Spinal cord (tissue), 10 donors: ENCODE results near the gene NFIX. TPM values are rescaled to one million over a fixed set of nuclear protein-coding genes. Genes with fewer than 3 reads are reported as not detected.

Experiments
- DNase-seq, 6 donors: peaks; one replicate each; pipeline versions ENCODE4 v3.0.0 to v3.0.0-alpha.2; 2013 to 2015; ENCODE audit warnings: low spot score in 6 of 6, low read depth in 4 of 6
- H3K27ac ChIP-seq: one replicate; pipeline ENCODE4 v1.5.1; 2013; ENCODE audit warnings: low read depth, low read length, control low read depth
- H3K27me3 ChIP-seq: one replicate; pipeline ENCODE4 v1.6.1; 2013; ENCODE audit warnings: low read length; ENCODE audit not compliant: control insufficient read depth, insufficient read depth
- H3K36me3 ChIP-seq: one replicate; pipeline ENCODE4 v1.6.1; 2013; ENCODE audit warnings: low read length; ENCODE audit not compliant: control insufficient read depth, insufficient read depth
- H3K4me1 ChIP-seq: one replicate; pipeline ENCODE4 v1.6.1; 2013; ENCODE audit warnings: low read length; ENCODE audit not compliant: control insufficient read depth, insufficient read depth
- H3K4me3 ChIP-seq: one replicate; pipeline ENCODE4 v1.5.1; 2013; ENCODE audit warnings: low read depth, low read length, control low read depth
- H3K9me3 ChIP-seq: one replicate; pipeline ENCODE4 v1.6.1; 2013; ENCODE audit warnings: low read length; ENCODE audit not compliant: control insufficient read depth, insufficient read depth
- WGBS: methylation state at CpG from one replicate; pipeline ENCODE4 v1.1.5; 2013; ENCODE audit warnings: missing lambda C conversion rate; ENCODE audit not compliant: insufficient coverage; 5-methylcytosine and 5-hydroxymethylcytosine counted together
- polyA plus RNA-seq, 2 donors: library from polyadenylated mRNA; unstranded; fragments of 120-200 nt; gene quantifications; one replicate each; pipeline ENCODE4 v1.2.1, GENCODE V29; 2013; ENCODE audit not compliant: insufficient read length in 2 of 2
- total RNA-seq, 2 donors: library from RNA; depleted of rRNA in 1 of 2; stranded (reverse); fragments of 120-200 nt in 1 of 2; fragments of >200 nt in 1 of 2; gene quantifications; one replicate each; pipeline versions ENCODE4 v1.2.3 to v1.2.4, GENCODE V29; 2013 to 2014
- donor health status: healthy.

The NFIX gene
- total and polyA plus RNA-seq, 4 donors, result 53.3 to 198 (median 118) TPM

DNA sequence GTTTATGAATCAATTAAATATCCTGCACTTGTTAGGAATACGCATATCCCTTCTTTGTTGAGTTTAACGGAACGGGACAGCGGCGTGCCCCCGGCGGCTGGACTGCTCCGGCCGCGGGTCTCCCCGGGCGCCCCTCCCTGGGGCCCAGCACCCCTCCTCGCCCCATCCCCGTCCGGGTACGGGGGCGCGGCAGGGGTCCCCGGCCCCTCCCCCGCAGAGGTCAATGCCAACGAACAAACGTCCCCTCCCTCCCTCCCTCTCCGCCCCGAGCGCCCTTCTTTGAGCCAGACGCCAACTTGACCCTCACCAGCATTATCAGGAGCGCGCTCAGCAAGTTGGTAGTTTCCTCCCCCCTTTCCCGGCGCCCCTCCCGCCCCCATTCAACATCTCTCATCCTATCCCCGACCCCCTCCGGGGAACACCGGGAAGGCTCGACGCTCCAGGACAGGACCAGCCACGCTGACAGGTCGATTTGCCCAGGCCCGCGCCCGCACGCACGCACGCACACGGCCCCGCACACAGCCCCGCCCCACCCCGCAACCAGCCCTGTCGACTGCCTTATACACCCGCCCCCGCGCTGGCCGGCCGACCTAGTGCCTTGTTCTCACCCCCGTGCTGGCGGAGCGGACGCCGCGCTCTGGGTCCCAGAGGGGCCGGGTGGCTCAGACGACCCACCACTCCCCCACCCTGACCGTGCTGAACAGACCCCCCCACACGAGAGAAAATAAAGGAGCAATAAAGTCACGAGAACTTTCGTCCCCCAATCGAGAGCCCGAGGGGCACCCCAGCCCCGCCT is 102.4 kb downstream of the NFIX start:
- DNase-seq, result peak in 1 of 6 donors; percentile 57
- Histone ChIP-seq H3K27ac (peak overlapping the region; percentile 35), H3K9me3 (no peaks in the 10 kb centered on the region), H3K27me3 (peaks cover 49% of the 10 kb centered on the region), H3K4me1 (peaks cover 87% of the 10 kb centered on the region), H3K36me3 (peaks cover 57% of the 10 kb centered on the region), H3K4me3 (no peak overlapping the region)
- 8% methylated on average over 47 of the region's 69 CpGs for WGBS

DNA sequence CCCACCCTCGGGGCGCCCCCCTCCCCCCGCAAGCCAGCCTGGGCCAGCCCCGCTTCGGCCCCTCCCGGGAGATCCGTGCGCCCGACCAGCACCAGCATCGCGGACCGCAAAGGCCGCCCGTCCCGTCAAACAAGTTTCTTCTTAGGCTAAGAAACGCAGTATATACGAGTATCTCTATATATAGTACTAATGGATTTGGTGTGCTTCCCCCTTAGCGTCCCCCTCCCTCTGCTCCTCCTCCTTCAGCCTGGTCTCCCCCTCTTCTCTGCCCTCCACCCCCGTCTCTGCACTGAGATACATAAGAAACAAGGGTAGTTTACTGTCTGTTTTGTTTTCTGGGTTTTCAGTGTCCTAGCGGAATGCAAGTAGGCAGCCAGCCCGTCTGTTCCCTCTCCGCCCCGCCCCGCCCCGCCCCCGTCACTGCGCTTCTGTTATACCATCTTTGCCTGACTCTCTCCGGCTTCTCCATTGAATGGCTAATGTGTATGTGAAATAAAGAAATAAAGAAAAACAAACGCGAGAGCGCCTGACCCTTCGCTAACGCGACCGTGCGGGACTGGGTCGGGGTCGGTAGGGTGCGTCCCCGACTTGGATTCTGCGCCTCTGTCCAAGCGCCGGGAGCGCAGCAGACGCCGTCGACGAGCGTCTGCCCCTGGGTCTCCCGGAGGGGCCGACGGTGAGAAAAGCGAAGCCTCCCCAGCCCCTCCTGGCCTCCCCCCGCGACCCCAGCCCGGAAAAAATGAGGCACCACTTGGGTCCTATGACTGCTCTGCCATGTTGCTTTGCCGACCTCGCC is 103.2 kb downstream of the NFIX start:
- WGBS, result 17% methylated on average over 30 of the region's 58 CpGs
- Histone ChIP-seq H3K9me3 (no peaks in the 10 kb centered on the region), H3K4me3 (no peak overlapping the region), H3K36me3 (peaks cover 60% of the 10 kb centered on the region), H3K27ac (peak overlapping the region; percentile 57), H3K4me1 (peaks cover 86% of the 10 kb centered on the region), H3K27me3 (peaks cover 53% of the 10 kb centered on the region)
- DNase-seq, result peak in 2 of 6 donors; percentile 76 to 91

DNA sequence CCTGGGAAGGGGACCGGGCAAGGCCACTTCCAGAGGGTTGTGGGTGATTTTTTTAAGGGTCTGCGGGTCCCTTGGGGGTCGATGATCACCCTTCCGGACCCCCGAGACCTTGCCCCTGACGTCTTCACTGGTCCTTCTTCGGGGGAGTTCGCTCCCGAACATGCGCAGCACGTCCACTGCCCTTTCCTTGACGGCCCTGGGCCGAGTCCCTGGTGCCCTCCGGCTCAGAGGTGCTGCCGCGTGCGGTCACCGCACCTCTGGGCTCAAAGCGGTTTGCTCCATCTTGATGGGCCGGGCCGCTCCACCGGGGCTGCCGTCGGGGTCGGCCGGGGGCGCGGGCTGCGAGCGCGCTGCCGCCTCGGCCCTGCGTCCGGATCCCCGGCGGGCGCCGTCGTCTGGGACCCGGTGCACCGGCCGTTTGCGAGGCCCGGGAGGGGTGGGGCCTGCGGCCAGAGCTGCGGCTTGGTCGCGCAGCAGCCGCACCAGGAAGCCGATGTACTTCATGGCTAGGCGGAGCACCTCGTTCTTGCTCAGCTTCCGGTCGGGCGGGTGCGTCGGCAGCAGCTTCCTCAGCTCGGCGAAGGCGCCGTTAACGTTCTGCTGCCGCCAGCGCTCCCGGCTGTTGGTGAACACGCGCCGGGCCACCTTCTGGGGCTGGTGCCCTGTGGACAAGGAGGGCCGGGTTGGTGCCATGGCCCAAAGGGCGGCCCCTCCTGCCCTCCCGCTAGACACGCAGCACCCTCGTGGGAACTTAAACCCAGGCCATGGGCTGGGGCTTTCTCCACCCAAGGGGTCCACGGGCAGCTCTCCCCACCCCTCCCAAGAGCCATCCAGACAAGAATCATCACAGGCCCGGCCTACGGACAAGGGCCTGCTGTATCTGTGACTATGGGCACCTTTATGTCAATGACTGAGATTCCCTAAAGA is 104.1 kb downstream of the NFIX start:
- no peaks in the 10 kb centered on the region for H3K9me3 ChIP-seq
- DNase-seq, result peak in 2 of 6 donors; percentile 69 to 73
- H3K27me3 ChIP-seq, result peaks cover 53% of the 10 kb centered on the region
- peak overlapping the region; percentile 63 for H3K27ac ChIP-seq
- H3K4me1 ChIP-seq, result peaks cover 85% of the 10 kb centered on the region
- H3K36me3 ChIP-seq, result peaks cover 59% of the 10 kb centered on the region
- WGBS, result 25% methylated on average over 75 of the region's 77 CpGs
- peak overlapping the region; percentile 5 for H3K4me3 ChIP-seq

DNA sequence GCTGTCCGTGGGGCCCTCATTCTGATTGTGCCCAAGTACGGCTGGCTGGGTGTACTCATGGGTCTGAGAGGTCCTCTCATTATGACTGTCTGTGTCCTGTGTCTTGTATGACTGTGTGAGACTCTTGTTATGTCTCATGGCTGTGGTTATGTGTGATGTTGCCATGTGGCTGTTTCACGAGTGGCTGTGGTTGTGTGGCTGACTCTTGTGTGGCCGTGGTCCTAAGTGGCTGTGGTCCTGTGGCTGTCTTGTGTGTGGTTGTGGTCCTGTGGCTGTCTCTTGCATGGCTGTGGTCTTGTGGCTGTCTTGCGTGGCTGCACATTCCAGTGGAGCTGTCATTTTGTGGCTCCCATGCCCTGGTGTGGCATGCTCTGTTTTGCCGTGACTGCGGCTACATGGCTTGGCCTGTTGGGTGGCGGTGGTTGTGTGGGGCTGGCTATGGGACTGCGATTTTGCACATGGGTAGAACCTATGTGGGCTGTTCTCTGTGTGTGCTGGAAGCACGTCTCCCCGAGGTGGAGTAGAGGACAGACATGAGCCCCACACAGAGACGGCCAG is 104.8 kb downstream of the NFIX start:
- H3K36me3 ChIP-seq, result peaks cover 60% of the 10 kb centered on the region
- no peak for DNase-seq
- no peaks in the 10 kb centered on the region for H3K9me3 ChIP-seq
- peaks cover 51% of the 10 kb centered on the region for H3K27me3 ChIP-seq
- peak overlapping the region; percentile 5 for H3K4me3 ChIP-seq
- H3K4me1 ChIP-seq, result peaks cover 85% of the 10 kb centered on the region
- peak overlapping the region; percentile 63 for H3K27ac ChIP-seq
- WGBS, result 68% methylated on average over 11 of the region's 12 CpGs

DNA sequence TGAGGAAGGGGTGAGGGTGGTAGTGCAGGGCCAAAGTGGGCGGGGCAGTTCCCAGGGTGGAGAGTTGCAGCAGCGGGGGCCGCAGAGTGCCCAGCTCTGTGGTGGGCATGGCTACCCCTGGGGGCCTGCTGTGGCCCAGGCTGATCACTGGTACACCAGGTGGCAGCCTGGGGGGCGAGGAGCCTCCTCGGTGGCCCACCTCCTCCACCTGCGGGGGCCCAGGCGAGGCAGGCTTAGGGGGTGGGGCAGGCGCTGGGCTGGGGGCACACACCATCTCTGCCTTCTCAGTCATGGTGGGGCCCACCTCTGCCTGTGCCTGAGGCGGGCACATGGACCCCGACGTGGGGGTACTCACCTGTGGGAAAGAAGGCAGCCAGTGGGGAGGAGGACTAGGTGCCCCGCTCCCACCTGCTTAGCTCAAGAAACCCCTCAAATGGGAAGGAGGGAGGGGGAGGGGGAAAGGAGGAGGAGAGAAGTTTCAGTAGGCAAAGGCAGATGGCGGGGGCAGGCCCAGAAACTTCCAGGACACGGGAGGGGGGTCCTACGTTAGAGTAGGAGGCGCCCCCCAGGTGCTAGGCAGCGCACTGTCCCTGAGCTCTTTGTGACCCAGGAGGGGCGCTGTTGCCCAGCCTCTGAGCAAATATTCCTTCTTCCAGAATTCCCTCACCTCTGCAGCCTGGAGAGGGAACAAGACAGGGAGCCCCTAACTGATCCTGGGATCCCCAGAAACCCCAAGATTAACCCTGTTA is 105.7 kb downstream of the NFIX start:
- Histone ChIP-seq H3K4me3 (peak overlapping the region; percentile 12), H3K27ac (no peak overlapping the region), H3K36me3 (peaks cover 58% of the 10 kb centered on the region), H3K27me3 (peaks cover 44% of the 10 kb centered on the region), H3K9me3 (no peaks in the 10 kb centered on the region), H3K4me1 (peaks cover 77% of the 10 kb centered on the region)
- DNase-seq, result no peak
- WGBS, result 64% methylated on average over 15 of the region's 18 CpGs

DNA sequence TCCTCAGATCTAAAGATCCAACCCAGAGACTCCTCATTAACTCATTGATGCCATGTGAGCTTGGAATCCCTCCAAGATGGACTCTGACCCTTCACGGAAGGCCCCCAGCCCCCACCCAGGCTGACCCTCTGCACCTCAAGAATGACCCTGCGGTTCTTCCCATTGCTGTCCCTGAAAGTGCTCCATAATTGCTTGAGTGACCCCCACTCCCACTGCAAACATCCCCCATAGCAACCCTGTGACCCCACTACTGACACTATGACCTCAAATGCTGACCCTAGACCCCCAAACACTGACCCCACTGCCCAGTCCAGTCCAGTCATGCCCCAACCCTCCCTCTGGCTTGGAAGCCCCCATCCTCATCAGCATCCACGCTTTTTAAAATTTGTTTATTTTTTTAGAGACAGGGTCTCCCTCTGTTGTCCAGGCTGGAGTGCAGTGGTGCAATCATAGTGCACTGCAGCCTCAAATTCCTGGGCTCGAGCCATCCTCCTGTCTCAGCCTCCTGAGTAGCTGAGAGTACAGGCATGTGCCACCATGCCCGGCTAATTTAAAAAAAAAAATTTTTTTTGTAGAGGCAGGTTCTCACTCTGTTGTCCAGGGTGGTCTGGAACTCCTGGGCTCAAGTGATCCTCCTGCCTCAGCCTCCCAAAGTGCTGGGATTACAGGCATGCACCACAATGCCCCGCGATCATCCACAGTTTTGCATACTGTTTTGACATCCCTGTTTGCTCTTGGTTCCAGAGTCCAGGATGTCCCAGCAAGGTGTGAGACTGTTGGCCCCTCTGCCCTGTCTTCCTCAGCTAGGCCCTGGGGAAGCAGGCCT is 106.5 kb downstream of the NFIX start:
- WGBS, result 81% methylated on average over 6 of the region's 7 CpGs
- no peak for DNase-seq
- Histone ChIP-seq H3K27ac (peak overlapping the region; percentile 33), H3K36me3 (peaks cover 57% of the 10 kb centered on the region), H3K27me3 (peaks cover 37% of the 10 kb centered on the region), H3K4me1 (peaks cover 71% of the 10 kb centered on the region), H3K9me3 (no peaks in the 10 kb centered on the region), H3K4me3 (peak overlapping the region; percentile 26)

DNA sequence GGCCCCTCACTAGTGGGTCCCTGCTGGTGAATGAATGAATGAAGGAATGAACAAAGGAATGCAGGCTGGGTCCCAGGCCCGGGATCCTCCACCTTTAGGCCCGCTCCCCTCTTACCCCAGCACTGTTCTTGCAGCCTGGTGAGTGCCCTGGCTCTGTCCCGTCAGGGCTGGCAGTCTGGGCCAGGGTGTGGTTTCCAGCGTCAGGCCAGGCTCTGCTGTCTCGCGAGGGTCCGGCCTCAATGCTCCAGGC is 107.1 kb downstream of the NFIX start:
- H3K4me1 ChIP-seq, result peaks cover 68% of the 10 kb centered on the region

More for the DNA sequence above, 107.1 kb downstream of the NFIX start:
- DNase-seq, result no peak
- 33% methylated on average over 7 of the region's 7 CpGs for WGBS
- Histone ChIP-seq H3K36me3 (peaks cover 62% of the 10 kb centered on the region), H3K27me3 (peaks cover 34% of the 10 kb centered on the region), H3K4me3 (peak overlapping the region; percentile 26), H3K27ac (peak overlapping the region; percentile 33), H3K9me3 (no peaks in the 10 kb centered on the region)
